Mononuclear cell (primary cell): ENCODE measurements around the gene DAZAP1. TPM values are rescaled to one million over a fixed set of nuclear protein-coding genes. Genes with fewer than 3 reads are reported as not detected.
"Not testable (repeated sequence)": the region's sequence is repeated elsewhere in the genome, so short reads cannot be mapped to it uniquely, and the experiment has no call there.

ENCODE experiments used
- H3K27me3 ChIP-seq: 2 replicates; pipeline ENCODE4 v1.6.0; 2011; ENCODE audit warnings: low read length, control low read depth; ENCODE audit not compliant: insufficient read depth
- H3K4me1 ChIP-seq: 2 replicates; pipeline ENCODE4 v1.5.1; 2011; ENCODE audit warnings: mild to moderate bottlenecking, low read length, control low read depth; ENCODE audit not compliant: insufficient read depth
- H3K4me3 ChIP-seq: 2 replicates; pipeline ENCODE4 v1.5.1; 2011; ENCODE audit warnings: mild to moderate bottlenecking, low read length, moderate library complexity
- H3K9me3 ChIP-seq: 2 replicates; pipeline ENCODE4 v1.5.1; 2011; ENCODE audit warnings: low read depth, mild to moderate bottlenecking, control low read depth, low read length
- total RNA-seq: library from RNA; depleted of rRNA; stranded (reverse); fragments of >200 nt; gene quantifications from one replicate; pipeline ENCODE4 v1.2.3, GENCODE V29; 2012

The DAZAP1 gene
- total RNA-seq, 1 donor: 63.0 TPM

DNA sequence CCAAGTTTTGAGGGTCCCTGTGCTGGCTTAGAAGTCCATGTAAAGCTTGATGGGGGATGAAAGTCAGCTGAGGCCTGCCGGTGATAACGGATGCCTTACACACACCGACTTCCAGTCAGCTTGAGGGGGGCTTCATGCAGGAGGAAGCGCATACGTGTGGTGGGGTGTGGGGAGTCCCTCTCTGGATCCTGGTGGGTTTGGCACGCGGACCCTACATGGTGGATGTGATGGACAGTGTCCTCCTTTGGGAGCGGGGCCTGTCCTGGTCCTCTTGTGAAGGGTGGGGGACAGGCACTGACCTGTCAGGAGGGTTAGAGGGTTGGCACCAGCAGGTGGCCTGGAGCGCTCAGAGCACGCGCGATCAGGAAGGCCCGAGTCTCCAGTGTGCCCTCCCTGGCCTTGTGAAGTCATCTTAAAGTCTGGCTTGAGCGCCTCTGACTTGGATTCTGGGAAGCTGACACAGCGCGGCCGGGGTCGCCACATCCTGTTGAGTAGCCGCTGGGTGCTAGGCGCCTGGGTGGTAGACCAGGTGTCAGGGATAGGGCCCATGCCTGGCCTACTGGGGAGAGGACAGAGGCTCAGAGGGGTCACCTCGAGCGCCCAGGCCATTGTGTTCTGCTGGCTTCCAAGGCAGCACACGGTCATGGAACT is 2.9 kb downstream of the DAZAP1 start:
- H3K4me1 ChIP-seq: peaks cover 72% of the 10 kb centered on the region
- no peak overlapping the region for H3K4me3 ChIP-seq
- H3K27me3 ChIP-seq: no peaks in the 10 kb centered on the region
- H3K9me3 ChIP-seq: no peaks in the 10 kb centered on the region

DNA sequence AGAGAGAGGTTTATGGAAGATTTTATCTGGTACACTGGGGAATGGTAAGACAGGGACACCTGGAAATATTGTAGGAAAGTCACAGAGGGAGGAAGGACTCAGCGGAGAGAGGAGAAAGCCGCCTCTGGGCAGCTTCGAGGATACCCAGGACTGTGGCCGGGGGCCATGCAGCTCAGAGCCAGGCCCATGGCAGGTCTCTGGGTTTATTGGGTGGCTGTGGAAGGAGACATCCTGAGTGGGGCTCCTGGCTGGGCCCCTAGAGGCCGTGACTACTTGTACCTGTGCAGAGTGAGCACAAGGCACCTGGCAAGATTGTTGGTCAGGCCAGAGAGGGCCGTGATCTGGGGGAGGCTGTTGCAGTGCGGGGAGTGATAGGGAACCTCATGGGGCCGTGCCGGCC is 3.4 kb downstream of the DAZAP1 start:
- Histone ChIP-seq H3K27me3 (no peaks in the 10 kb centered on the region), H3K4me3 (no peak overlapping the region), H3K9me3 (no peaks in the 10 kb centered on the region), H3K4me1 (peaks cover 77% of the 10 kb centered on the region)

DNA sequence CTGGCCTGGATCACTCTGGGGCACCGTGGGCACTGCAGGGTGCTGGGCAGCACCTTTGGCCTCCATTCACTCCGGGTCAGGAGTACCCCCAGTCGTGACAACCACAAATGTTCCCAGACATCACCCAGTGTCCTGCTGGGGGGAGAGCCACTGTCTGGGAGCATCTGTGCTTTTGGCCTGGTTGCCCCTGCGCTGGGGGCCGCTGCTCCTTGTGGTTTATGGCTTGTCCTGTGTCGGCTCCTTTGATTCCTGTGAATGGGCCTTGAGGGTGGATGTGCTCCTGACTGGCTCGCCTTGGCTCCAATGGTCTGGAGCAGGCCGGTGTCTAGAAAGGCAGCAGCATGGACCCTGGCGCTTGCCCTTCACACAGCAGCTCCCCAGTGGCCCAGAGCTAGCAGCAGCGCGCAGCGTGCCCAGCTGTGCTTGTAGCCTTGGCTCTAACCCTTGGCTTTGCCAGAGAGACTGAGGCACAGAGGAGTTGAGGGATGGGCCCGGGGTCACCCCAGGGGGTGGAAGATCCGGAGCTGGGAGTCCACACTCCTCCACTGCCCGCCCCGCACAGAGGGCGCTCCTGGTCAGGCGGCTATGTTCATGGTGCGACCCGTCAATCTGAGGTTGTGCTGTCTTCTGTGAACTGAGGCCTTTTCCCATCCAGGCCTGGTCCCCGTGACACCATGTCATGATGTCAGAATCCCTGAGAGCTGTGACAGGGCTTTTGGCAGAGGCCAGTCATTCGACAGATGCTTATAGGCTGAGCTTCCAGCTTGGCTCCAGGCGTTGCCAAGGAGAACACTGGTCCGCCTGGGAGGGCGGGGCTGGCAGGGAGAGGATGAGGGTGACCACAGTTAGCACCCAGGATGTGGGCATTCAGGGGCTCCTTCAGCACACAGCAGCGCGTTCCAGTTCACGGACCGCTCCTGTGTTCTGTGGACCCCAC is 4.1 kb downstream of the DAZAP1 start:
- no peaks in the 10 kb centered on the region for H3K9me3 ChIP-seq

DNA sequence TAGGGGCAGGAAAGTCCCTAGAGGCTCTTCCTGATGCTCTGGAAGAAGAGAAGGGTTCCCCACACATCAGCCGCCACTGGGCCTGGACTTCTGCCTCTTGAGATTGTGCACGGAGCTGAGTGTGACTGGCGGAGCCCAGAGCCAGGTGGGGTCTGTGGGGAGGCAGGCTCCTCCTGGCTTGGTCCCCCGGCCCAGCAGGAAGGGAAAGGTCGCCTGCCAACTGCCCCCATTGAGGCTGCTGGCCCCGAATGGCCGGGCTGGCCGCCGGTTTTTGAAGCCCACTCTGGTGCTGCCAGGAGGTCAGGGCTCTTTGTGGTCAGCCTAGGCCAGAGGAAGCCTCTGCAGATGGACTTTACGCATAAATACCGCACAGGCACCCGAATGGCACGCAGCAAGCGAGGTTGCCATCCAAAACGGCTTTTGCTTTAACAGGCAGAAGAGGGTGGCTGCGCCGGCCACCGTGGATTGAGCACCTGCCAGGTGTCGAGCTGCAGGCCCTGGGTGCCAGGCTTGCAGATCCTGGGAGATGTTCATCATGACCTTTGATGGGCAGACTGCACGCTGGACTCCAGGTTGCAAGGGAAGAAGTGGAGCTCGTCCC is 5.0 kb downstream of the DAZAP1 start:
- H3K4me3 ChIP-seq: no peak overlapping the region
- H3K27me3 ChIP-seq: no peaks in the 10 kb centered on the region
- H3K4me1 ChIP-seq: peaks cover 77% of the 10 kb centered on the region
- no peaks in the 10 kb centered on the region for H3K9me3 ChIP-seq

More for the DNA sequence above, 4.1 kb downstream of the DAZAP1 start:
- H3K27me3 ChIP-seq: no peaks in the 10 kb centered on the region
- peaks cover 80% of the 10 kb centered on the region for H3K4me1 ChIP-seq
- no peak overlapping the region for H3K4me3 ChIP-seq

DNA sequence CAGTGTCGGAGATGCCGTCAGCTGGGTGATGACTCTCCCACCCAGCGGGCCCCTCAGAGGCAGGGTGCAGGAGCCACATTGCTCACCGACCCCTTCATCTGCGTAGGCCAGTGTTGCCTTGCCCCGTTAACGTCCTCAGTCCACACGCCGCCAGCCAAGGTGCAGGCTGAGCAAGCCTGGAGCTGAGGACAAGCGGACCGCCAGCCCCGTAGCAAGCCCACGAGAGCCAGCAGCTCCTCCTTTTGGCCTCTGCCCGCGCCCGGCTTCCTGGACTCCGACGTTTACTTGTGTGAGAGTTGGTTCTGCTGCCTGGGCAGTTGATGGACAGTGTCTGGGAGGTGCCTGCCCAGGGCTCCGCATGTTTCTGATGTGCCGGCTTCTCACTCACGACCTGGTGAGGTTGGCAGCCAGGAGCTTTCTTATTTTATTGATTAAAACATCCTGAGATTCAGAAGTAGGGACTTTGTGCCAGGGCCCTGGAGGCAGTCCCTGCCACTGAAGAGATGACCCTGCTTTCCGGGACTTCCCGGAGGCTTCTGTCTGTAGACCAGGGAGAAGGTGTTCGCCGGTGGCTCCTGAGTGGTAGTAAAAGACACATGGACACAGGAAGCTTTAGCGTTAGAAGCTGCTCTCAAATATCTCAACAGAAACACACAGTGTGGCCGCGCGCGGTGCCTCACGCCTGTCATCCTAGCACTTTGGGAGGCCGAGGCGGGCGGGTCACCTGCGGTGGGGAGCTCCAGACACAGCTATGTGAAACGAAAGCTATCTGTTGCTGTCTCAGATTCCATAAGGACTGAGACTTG is 5.8 kb downstream of the DAZAP1 start:
- H3K9me3 ChIP-seq: no peaks in the 10 kb centered on the region
- H3K27me3 ChIP-seq: no peaks in the 10 kb centered on the region
- no peak overlapping the region for H3K4me3 ChIP-seq
- H3K4me1 ChIP-seq: peaks cover 76% of the 10 kb centered on the region

DNA sequence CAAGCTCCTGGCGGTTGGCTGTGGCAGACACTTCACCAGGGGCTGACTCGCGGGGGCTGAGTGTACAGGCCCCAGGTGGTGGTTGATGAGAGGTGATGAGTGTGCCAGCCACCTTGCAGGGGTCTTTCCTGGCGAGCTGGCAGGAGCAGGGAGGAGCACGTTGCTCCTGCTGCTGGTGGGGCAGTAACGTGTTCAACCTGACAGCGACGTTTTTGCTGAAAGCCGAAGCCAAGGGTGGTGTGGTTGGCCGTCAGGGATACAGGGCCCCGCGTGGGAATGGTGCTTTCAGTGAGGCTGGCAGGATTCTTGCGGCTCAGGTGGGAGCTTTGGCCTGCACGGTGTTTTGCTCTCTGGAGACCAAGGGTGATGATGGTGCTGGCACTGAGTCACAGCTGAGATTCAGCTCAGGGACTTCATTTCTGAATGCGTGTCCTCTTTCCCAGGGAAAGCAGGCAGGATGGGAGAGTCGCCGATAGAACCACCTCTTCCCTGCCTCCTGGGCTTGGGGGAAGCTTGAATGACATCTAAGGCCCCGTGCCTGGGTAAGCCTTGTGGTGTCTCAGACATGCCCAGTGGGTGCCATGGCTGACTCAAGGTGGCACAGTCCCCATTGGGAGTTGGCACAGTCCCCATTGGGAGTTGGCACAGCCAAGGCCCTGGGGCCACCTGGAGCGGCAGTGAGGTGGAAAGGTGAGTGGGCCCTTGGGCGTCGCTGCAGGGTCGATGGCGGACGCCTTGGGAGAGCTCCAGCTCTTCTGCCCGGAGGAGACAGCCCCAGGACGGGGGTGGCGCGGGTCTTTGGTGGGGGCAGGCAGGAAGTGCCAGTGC is 8.8 kb downstream of the DAZAP1 start:
- H3K4me1 ChIP-seq: peaks cover 46% of the 10 kb centered on the region
- H3K27me3 ChIP-seq: no peaks in the 10 kb centered on the region
- no peaks in the 10 kb centered on the region for H3K9me3 ChIP-seq
- H3K4me3 ChIP-seq: no peak overlapping the region

DNA sequence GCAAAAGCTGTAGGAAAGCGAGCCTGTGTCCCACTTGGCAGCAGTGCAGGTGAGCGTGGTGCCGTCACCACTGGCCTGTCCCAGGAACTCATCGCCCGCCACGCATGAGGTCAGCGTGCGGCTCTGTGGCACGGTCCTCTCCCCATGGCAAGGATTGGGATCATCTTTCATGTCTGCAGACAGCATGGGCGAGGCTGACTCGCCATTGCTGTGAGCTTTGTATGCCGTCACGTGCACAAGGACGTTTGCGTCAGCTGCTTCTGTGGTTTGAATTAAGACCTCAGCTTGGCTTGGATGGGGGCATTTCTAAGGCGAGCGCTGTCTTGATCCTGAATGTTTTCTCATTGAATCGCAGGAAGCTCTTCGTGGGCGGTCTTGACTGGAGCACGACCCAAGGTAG is 9.8 kb downstream of the DAZAP1 start:
- no peak overlapping the region for H3K4me3 ChIP-seq
- H3K9me3 ChIP-seq: no peaks in the 10 kb centered on the region
- H3K4me1 ChIP-seq: peaks cover 37% of the 10 kb centered on the region
- H3K27me3 ChIP-seq: no peaks in the 10 kb centered on the region

DNA sequence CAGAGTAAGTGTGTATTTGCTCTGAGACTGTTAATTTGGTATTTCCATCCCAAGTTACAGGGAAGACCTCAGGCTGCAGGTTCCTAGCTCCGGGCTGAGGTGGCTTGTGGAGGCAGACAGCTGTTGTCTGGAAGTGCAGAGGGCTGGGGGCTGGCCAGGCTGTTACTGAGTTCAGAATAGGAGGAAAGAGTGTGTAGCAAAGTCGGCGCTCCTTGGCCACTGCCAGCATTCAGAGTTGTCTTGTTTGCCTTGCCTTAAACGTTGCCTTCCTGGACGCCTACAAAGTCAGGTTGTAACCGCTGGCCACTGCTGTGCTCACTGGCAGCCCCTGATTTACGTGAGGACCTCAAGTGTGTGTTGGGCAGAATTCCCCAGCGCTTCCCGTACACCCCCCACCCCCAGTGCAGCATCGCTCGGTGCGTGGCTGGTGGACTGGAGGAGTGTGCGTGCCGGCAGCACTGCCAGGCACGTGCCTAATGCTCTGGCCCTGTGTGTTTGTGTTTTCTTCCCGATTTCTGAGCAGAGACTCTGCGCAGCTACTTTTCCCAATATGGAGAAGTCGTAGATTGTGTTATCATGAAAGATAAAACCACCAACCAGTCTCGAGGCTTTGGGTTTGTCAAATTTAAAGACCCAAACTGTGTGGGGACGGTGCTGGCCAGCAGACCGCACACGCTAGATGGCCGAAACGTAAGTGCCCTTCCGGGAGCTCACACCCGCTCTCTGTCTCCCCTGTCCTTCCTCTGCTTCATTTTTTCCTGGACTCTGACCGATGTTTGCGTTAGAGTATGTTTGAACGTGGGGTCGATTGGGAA is 10.5 kb downstream of the DAZAP1 start:
- H3K4me1 ChIP-seq: peaks cover 29% of the 10 kb centered on the region

DNA sequence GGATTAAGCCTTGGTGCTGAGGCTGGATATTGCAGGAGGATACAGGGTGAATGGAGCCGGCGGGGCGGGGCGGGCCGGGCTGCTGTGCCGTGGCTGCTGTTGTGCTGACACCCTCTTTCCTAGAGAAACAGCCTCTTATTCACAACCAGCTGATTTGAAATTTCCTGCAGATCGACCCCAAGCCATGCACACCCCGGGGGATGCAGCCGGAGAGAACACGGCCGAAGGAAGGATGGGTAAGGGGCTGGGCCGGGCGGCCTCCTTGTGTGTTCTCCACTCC is 11.1 kb downstream of the DAZAP1 start:
- Histone ChIP-seq H3K4me1 (peaks cover 24% of the 10 kb centered on the region), H3K27me3 (no peaks in the 10 kb centered on the region), H3K4me3 (no peak overlapping the region), H3K9me3 (no peaks in the 10 kb centered on the region)

More for the DNA sequence above, 10.5 kb downstream of the DAZAP1 start:
- H3K27me3 ChIP-seq: no peaks in the 10 kb centered on the region
- H3K9me3 ChIP-seq: no peaks in the 10 kb centered on the region
- no peak overlapping the region for H3K4me3 ChIP-seq

DNA sequence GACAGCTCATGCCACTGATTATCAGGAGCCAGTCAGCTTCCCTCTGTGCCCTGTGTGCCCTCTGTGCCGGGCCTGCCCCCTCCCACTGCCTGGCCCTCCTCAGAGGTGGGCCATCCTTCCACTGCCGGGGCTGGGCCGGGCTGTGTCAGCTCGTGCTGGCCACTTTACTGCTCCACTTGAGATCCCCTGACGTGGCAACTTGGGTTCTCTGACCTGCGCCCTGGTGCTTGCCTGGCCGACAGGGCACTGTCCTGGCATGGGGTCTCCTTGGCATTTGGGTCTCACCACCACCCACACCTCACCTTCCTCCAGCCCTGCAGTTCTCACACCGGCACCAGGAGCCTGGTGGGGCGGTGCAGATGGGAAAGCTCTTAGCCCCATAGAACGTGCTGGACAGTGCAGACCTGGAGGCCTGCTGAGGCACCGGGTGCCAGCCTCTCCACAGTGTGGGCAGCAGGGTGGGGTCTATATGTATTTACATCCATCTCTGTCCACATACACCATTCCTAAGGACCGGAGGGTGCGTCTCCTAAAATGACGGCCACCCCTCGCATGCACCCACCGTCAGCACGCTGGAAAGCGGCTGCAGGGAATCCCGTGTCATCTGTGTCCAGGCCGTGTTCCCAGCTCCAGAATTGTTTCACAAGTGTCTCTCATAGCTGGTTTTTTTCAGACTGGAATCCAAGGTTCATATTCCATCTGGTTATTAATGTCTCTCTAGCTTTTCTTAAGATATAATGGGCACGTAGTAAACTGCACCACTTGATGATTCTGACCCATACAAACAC is 11.8 kb downstream of the DAZAP1 start:
- Histone ChIP-seq H3K4me3 (no peak overlapping the region), H3K27me3 (no peaks in the 10 kb centered on the region), H3K9me3 (no peaks in the 10 kb centered on the region), H3K4me1 (peaks cover 21% of the 10 kb centered on the region)

DNA sequence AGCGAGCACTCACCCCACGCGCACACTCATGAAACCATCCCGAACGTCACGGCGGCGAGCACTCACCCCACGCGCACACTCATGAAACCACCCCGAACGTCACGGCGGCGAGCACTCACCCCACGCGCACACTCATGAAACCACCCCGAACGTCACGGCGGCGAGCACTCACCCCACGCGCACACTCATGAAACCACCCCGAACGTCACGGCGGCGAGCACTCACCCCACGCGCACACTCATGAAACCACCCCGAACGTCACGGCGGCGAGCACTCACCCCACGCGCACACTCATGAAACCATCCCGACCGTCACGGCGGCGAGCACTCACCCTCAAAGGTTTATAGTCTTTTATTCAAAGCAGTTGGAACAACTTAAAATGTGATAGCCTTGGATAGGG is 12.7 kb downstream of the DAZAP1 start:
- not testable (repeated sequence) for H3K4me3 ChIP-seq, H3K27me3 ChIP-seq, H3K9me3 ChIP-seq
- peaks cover 17% of the 10 kb centered on the region for H3K4me1 ChIP-seq

DNA sequence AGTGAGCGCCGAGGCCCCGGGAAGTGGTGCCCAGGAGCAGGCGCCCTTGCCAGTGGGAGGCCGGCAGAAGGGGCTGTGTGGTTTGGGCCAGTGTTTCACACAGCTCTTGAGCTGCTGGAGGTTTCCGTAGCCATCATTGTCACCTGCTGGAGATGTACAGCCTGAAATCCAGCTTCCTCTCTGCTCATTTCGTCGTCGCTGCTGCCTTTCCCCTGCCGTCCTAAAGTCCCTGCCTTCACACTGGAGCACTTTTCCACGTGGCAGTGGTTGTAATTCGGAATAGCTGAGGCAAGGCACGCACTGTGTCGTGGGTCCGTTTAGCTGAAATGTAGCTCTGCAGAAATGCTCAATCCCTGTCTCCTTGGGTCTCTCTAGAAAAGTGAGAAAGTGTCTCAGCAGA is 13.2 kb downstream of the DAZAP1 start:
- H3K4me1 ChIP-seq: peaks cover 12% of the 10 kb centered on the region
- H3K4me3 ChIP-seq: no peak overlapping the region
- no peaks in the 10 kb centered on the region for H3K27me3 ChIP-seq
- no peaks in the 10 kb centered on the region for H3K9me3 ChIP-seq
